K562 (cell line): ENCODE measurements around the gene TNIP1. TPM values are rescaled to one million over a fixed set of nuclear protein-coding genes. Genes with fewer than 3 reads are reported as not detected.

Experiments used
- ZNF184 ChIP-seq: sonication (generic); formaldehyde crosslinking; IDR thresholded peaks from 2 replicates; pipeline ENCODE4 v1.5.0; 2020; ENCODE audit warnings: missing genetic modification reagents
- polyA plus RNA-seq, 8 experiments: library from polyadenylated mRNA; depleted of rRNA in 4 of 8; stranded (reverse) in 5 of 8; unstranded in 3 of 8; fragments of >200 nt; fragmentation: Nextera tagmentation in 2 of 8; fragmentation: Illumina TruSeq in 1 of 8; extraction: Ambion mirVana in 2 of 8; extraction: Trizol in 1 of 8; gene quantifications; 2 replicates each; pipeline versions ENCODE4 v1.2.1 to v1.2.3, GENCODE V29; 2011 to 2014; ENCODE audit warnings: inconsistent platforms in 1 of 8, missing spikeins in 1 of 8
- total RNA-seq, 7 experiments: library from RNA; depleted of rRNA in 6 of 7; stranded (reverse); fragments of >200 nt in 6 of 7; fragmentation: Illumina TruSeq in 2 of 7; extraction: Trizol in 2 of 7; gene quantifications; 2 replicates each; pipeline versions ENCODE4 v1.2.1 to v1.2.3, GENCODE V29; 2011 to 2021; ENCODE audit warnings: low replicate concordance in 1 of 7
- TF ChIP-seq, protein P1 (sequence below): sonication (generic); formaldehyde crosslinking; IDR thresholded peaks from 2 replicates; pipeline ENCODE4 v1.8.0; 2022; ENCODE audit warnings: missing genetic modification reagents, mild to moderate bottlenecking, borderline replicate concordance
- TF ChIP-seq, protein P2 (sequence below), 3 experiments: IDR thresholded peaks in 2 of 3; conservative IDR thresholded peaks in 1 of 3; 2 replicates each; pipeline ENCODE4 v1.5.1; 2011 to 2012; ENCODE audit warnings: low read length in 3 of 3, mild to moderate bottlenecking in 3 of 3, control low read depth in 2 of 3, improper control_type of control experiment in 1 of 3, inconsistent platforms in 1 of 3, low read depth in 1 of 3, mixed read lengths in 1 of 3, moderate library complexity in 1 of 3; ENCODE audit not compliant: insufficient read depth in 2 of 3
- TF ChIP-seq, protein P3 (sequence below): sonication (generic); IDR thresholded peaks from 2 replicates; pipeline ENCODE4 v1.6.1; 2016
- TF ChIP-seq, protein P4 (sequence below): fragments of 450-650 bp; formaldehyde crosslinking; IDR thresholded peaks from 2 replicates; pipeline ENCODE4 v1.4.0; 2022; ENCODE audit warnings: mild to moderate bottlenecking, moderate library complexity

The TNIP1 gene
- total and polyA plus RNA-seq, 9 of the 15 experiments (the other 6 are each of a cell fraction or from before 2014, with no cell fraction given), result 0.46 to 41.0 (median 24.6) TPM

DNA sequence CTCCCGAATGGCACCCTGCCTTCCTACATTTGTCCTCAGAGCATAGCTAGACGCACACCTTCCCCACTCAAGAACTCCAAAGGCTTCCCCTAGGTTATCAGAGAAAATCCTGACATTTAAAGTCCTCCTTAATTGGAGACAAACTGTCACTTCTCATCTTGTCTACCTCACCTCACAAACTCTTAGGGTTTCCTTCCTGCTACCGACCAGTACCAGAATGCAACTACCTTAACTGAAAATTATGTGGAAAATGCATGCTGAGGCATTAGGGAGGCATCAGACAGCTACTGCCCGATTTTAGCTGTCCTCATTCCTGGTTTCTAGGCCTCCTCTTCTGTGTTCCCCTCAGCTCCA lies 17.9 kb upstream of the TNIP1 start (continued):
- TF ChIP-seq, protein P1, sequence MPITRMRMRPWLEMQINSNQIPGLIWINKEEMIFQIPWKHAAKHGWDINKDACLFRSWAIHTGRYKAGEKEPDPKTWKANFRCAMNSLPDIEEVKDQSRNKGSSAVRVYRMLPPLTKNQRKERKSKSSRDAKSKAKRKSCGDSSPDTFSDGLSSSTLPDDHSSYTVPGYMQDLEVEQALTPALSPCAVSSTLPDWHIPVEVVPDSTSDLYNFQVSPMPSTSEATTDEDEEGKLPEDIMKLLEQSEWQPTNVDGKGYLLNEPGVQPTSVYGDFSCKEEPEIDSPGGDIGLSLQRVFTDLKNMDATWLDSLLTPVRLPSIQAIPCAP (CRISPR knock-in tag), result no peak
- TF ChIP-seq, protein P2, sequence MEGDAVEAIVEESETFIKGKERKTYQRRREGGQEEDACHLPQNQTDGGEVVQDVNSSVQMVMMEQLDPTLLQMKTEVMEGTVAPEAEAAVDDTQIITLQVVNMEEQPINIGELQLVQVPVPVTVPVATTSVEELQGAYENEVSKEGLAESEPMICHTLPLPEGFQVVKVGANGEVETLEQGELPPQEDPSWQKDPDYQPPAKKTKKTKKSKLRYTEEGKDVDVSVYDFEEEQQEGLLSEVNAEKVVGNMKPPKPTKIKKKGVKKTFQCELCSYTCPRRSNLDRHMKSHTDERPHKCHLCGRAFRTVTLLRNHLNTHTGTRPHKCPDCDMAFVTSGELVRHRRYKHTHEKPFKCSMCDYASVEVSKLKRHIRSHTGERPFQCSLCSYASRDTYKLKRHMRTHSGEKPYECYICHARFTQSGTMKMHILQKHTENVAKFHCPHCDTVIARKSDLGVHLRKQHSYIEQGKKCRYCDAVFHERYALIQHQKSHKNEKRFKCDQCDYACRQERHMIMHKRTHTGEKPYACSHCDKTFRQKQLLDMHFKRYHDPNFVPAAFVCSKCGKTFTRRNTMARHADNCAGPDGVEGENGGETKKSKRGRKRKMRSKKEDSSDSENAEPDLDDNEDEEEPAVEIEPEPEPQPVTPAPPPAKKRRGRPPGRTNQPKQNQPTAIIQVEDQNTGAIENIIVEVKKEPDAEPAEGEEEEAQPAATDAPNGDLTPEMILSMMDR (IDR thresholded peaks at IDR 0.05 in 2 of 3, conservative IDR thresholded peaks at IDR 0.05 in 1 of 3; ENCODE audit: insufficient read depth in 2 of 3, low read depth in 1 of 3, low read length in 3 of 3), result no peak
- TF ChIP-seq, protein P3, sequence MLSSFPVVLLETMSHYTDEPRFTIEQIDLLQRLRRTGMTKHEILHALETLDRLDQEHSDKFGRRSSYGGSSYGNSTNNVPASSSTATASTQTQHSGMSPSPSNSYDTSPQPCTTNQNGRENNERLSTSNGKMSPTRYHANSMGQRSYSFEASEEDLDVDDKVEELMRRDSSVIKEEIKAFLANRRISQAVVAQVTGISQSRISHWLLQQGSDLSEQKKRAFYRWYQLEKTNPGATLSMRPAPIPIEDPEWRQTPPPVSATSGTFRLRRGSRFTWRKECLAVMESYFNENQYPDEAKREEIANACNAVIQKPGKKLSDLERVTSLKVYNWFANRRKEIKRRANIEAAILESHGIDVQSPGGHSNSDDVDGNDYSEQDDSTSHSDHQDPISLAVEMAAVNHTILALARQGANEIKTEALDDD, result peak; percentile 37; the same call in 1 of the 2 replicates
- TF ChIP-seq ZNF184 (CRISPR knock-in tag), result no peak
- TF ChIP-seq, protein P4, sequence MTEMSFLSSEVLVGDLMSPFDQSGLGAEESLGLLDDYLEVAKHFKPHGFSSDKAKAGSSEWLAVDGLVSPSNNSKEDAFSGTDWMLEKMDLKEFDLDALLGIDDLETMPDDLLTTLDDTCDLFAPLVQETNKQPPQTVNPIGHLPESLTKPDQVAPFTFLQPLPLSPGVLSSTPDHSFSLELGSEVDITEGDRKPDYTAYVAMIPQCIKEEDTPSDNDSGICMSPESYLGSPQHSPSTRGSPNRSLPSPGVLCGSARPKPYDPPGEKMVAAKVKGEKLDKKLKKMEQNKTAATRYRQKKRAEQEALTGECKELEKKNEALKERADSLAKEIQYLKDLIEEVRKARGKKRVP (CRISPR knock-in tag), result no peak
- TF ChIP-seq, all 486 proteins: peak for 2
